Urinary bladder (tissue), 4 donors: Measurements from ENCODE around the gene DEF6. TPM values are rescaled to one million over a fixed set of nuclear protein-coding genes. Genes with fewer than 3 reads are reported as not detected.
A peak's percentile ranks its signal among the peaks of the same experiment; 100 is the strongest.
"Not testable (repeated sequence)": the region's sequence is repeated elsewhere in the genome, so short reads cannot be mapped to it uniquely, and the experiment has no call there.

Experiments
- DNase-seq: peaks from one replicate; pipeline ENCODE4 v3.0.0-alpha.2; 2015; ENCODE audit errors: extremely low spot score
- H3K27ac ChIP-seq: one replicate; pipeline ENCODE4 v1.5.1; 2013; ENCODE audit warnings: low read depth, mild to moderate bottlenecking, moderate library complexity
- H3K36me3 ChIP-seq: one replicate; pipeline ENCODE4 v1.6.1; 2013; ENCODE audit warnings: mild to moderate bottlenecking, moderate library complexity; ENCODE audit not compliant: insufficient read depth
- H3K4me1 ChIP-seq: one replicate; pipeline ENCODE4 v1.6.1; 2013; ENCODE audit warnings: mild to moderate bottlenecking, moderate library complexity; ENCODE audit not compliant: insufficient read depth
- H3K4me3 ChIP-seq: one replicate; pipeline ENCODE4 v1.5.1; 2013; ENCODE audit warnings: low read depth, low read length
- WGBS: extraction: QIAGEN DNeasy Blood & Tissue Kit; methylation state at CpG from one replicate; pipeline ENCODE4 v1.1.7; 2013; 5-methylcytosine and 5-hydroxymethylcytosine counted together
- polyA plus RNA-seq: library from polyadenylated mRNA; stranded (reverse); fragments of 200-250 nt; gene quantifications from one replicate; pipeline ENCODE4 v1.2.3, GENCODE V29; 2013
- total RNA-seq: library from RNA; depleted of rRNA; stranded (reverse); fragments of >200 nt; gene quantifications from one replicate; pipeline ENCODE4 v1.2.3, GENCODE V29; 2014
- donor health status: healthy with polysubstance abuse.
- donor health status: healthy.

DEF6 gene
- total and polyA plus RNA-seq, 2 donors, result 7.2 to 7.8 TPM

- H3K27ac ChIP-seq, result no peak overlapping the region
- no peak overlapping the region for H3K4me3 ChIP-seq
- H3K4me1 ChIP-seq, result no peaks in the 10 kb centered on the region
- 84% methylated on average over 15 of the region's 15 CpGs for WGBS
- no peak for DNase-seq
- peaks cover 12% of the 10 kb centered on the region for H3K36me3 ChIP-seq
These were observed 5.1 kb upstream of the DEF6 start for GRCh38 chr6:35292494-35292893.

- DNase-seq, result no peak
- H3K4me3 ChIP-seq, result no peak overlapping the region
- 94% methylated on average over 9 of the region's 9 CpGs for WGBS
- H3K4me1 ChIP-seq, result no peaks in the 10 kb centered on the region
- peaks cover 6% of the 10 kb centered on the region for H3K36me3 ChIP-seq
- H3K27ac ChIP-seq, result no peak overlapping the region
These were observed 3.9 kb upstream of the DEF6 start for GRCh38 chr6:35293681-35294080.

GRCh38 chr6:35294308-35294945, 3.2 kb upstream of the DEF6 start:
- 61% methylated on average over 10 of the region's 10 CpGs for WGBS
- no peak overlapping the region for H3K27ac ChIP-seq
- H3K36me3 ChIP-seq, result peaks cover 6% of the 10 kb centered on the region
- H3K4me3 ChIP-seq, result no peak overlapping the region
- DNase-seq, result no peak
- no peaks in the 10 kb centered on the region for H3K4me1 ChIP-seq

- WGBS, result 98% methylated on average over 2 of the region's 2 CpGs
- Histone ChIP-seq H3K36me3 (peaks cover 6% of the 10 kb centered on the region), H3K4me3 (no peak overlapping the region), H3K4me1 (no peaks in the 10 kb centered on the region), H3K27ac (no peak overlapping the region)
- DNase-seq, result no peak
These were observed 2.6 kb upstream of the DEF6 start for GRCh38 chr6:35295036-35295435.

- WGBS, result 57% methylated on average over 3 of the region's 3 CpGs
- H3K4me1 ChIP-seq, result no peaks in the 10 kb centered on the region
- H3K27ac ChIP-seq, result no peak overlapping the region
- DNase-seq, result no peak
- no peak overlapping the region for H3K4me3 ChIP-seq
- peaks cover 5% of the 10 kb centered on the region for H3K36me3 ChIP-seq
These were observed 1.9 kb upstream of the DEF6 start for GRCh38 chr6:35295521-35296315.

GRCh38 chr6:35296931-35297600, 552 bp upstream of the DEF6 start:
- 54% methylated on average over 6 of the region's 6 CpGs for WGBS
- DNase-seq, result no peak
- no peak overlapping the region for H3K4me3 ChIP-seq
- H3K4me1 ChIP-seq, result no peaks in the 10 kb centered on the region
- H3K36me3 ChIP-seq, result peaks cover 3% of the 10 kb centered on the region
- no peak overlapping the region for H3K27ac ChIP-seq

- H3K27ac ChIP-seq, result no peak overlapping the region
- H3K4me3 ChIP-seq, result peak overlapping the region; percentile 34
- no peak for DNase-seq
These were observed 1.1 kb downstream of the DEF6 start for GRCh38 chr6:35298625-35299140.

GRCh38 chr6:35299674-35300073, 2.1 kb downstream of the DEF6 start:
- Histone ChIP-seq H3K27ac (no peak overlapping the region), H3K4me3 (no peak overlapping the region), H3K4me1 (no peaks in the 10 kb centered on the region), H3K36me3 (peaks cover 3% of the 10 kb centered on the region)
- 82% methylated on average over 4 of the region's 4 CpGs for WGBS
- DNase-seq, result no peak

More at GRCh38 chr6:35298625-35299140, 1.1 kb downstream of the DEF6 start:
- H3K4me1 ChIP-seq, result no peaks in the 10 kb centered on the region
- WGBS, result 85% methylated on average over 6 of the region's 6 CpGs
- H3K36me3 ChIP-seq, result peaks cover 3% of the 10 kb centered on the region

- H3K27ac ChIP-seq, result no peak overlapping the region
- H3K4me3 ChIP-seq, result no peak overlapping the region
- DNase-seq, result no peak
- H3K36me3 ChIP-seq, result no peaks in the 10 kb centered on the region
- H3K4me1 ChIP-seq, result no peaks in the 10 kb centered on the region
These were observed 3.2 kb downstream of the DEF6 start for GRCh38 chr6:35300848-35301247.

- Histone ChIP-seq H3K36me3 (no peaks in the 10 kb centered on the region), H3K27ac (peak overlapping the region; percentile 3), H3K4me1 (no peaks in the 10 kb centered on the region), H3K4me3 (no peak overlapping the region)
- DNase-seq, result no peak
- 45% methylated on average over 6 of the region's 6 CpGs for WGBS
These were observed 5.1 kb downstream of the DEF6 start for GRCh38 chr6:35302604-35303241.

- H3K4me3 ChIP-seq, result no peak overlapping the region
- no peak for DNase-seq
- WGBS, result 67% methylated on average over 1 of the region's 1 CpG
These were observed 6.7 kb downstream of the DEF6 start for GRCh38 chr6:35304299-35304698.

GRCh38 chr6:35305117-35305516, 7.5 kb downstream of the DEF6 start:
- Histone ChIP-seq H3K4me3 (no peak overlapping the region), H3K27ac (no peak overlapping the region), H3K4me1 (no peaks in the 10 kb centered on the region), H3K36me3 (no peaks in the 10 kb centered on the region)
- no peak for DNase-seq
- WGBS, result 92% methylated on average over 8 of the region's 8 CpGs

More at GRCh38 chr6:35304299-35304698, 6.7 kb downstream of the DEF6 start:
- H3K36me3 ChIP-seq, result no peaks in the 10 kb centered on the region
- no peak overlapping the region for H3K27ac ChIP-seq
- H3K4me1 ChIP-seq, result no peaks in the 10 kb centered on the region

GRCh38 chr6:35307138-35307537, 9.5 kb downstream of the DEF6 start:
- 79% methylated on average over 15 of the region's 15 CpGs for WGBS
- not testable (repeated sequence) for H3K4me1 ChIP-seq, H3K4me3 ChIP-seq, H3K36me3 ChIP-seq, H3K27ac ChIP-seq, DNase-seq
